ENCODE results near the gene PTPRZ1. TPM values are rescaled to one million over a fixed set of nuclear protein-coding genes. Genes with fewer than 3 reads are reported as not detected.

The PTPRZ1 gene
- total RNA-seq, 2 donors from 2014 or later, result 18.0 to 57.4 TPM

DNA sequence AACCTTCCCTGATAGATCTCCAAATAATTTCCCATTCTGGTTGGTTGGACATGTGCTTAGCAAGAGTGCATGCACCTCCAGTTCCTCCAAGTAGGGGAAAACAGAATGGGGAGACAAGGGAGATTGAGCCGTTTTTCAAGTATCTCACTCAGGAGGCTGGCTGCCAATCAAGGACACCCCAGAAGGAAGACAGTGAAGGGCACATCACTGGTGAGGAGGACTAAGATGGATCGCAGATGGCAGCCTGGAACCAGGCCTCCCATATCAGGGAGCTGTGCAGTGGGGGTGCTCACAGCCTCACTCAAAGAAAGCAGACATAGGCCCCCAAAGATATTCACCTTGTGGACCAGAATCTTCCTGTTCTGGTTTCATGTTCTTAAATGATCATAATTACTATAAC is 31.2 kb downstream of the PTPRZ1 start:
- Histone ChIP-seq H3K9ac (ENCODE audit: extremely low read depth, low read length, poor library complexity, severe bottlenecking) (no peak overlapping the region), H3K36me3 (ENCODE audit: control insufficient read depth, insufficient read depth, low read length) (no peaks in the 10 kb centered on the region), H3K4me3 (ENCODE audit: low read length) (no peak overlapping the region), H3K27me3 (ENCODE audit: control insufficient read depth, insufficient read depth, low read length, poor library complexity, severe bottlenecking) (no peaks in the 10 kb centered on the region), H3K9me3 (ENCODE audit: control insufficient read depth, low read length) (no peaks in the 10 kb centered on the region), H3K4me1 (ENCODE audit: control insufficient read depth, insufficient read depth, low read length) (no peaks in the 10 kb centered on the region), H3K27ac (ENCODE audit: low read depth, low read length) (no peak overlapping the region)
- Mint-ChIP-seq H3K27ac (no peak overlapping the region), H3K36me3 (ENCODE audit: low read depth) (no peaks in the 10 kb centered on the region), H3K4me3 (no peak overlapping the region), H3K4me1 (no peaks in the 10 kb centered on the region), H3K9me3 (no peaks in the 10 kb centered on the region), H3K27me3 (ENCODE audit: insufficient read depth) (no peaks in the 10 kb centered on the region)
- DNase-seq, result no peak
- WGBS, 2 experiments (ENCODE audit: insufficient coverage in 1 of 2, insufficient read length in 1 of 2), result 88 to 100% methylated on average over 1 to 2 of the region's 2 CpGs
- TF ChIP-seq, protein P1, sequence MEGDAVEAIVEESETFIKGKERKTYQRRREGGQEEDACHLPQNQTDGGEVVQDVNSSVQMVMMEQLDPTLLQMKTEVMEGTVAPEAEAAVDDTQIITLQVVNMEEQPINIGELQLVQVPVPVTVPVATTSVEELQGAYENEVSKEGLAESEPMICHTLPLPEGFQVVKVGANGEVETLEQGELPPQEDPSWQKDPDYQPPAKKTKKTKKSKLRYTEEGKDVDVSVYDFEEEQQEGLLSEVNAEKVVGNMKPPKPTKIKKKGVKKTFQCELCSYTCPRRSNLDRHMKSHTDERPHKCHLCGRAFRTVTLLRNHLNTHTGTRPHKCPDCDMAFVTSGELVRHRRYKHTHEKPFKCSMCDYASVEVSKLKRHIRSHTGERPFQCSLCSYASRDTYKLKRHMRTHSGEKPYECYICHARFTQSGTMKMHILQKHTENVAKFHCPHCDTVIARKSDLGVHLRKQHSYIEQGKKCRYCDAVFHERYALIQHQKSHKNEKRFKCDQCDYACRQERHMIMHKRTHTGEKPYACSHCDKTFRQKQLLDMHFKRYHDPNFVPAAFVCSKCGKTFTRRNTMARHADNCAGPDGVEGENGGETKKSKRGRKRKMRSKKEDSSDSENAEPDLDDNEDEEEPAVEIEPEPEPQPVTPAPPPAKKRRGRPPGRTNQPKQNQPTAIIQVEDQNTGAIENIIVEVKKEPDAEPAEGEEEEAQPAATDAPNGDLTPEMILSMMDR (conservative IDR thresholded peaks at IDR 0.05), result no peak

DNA sequence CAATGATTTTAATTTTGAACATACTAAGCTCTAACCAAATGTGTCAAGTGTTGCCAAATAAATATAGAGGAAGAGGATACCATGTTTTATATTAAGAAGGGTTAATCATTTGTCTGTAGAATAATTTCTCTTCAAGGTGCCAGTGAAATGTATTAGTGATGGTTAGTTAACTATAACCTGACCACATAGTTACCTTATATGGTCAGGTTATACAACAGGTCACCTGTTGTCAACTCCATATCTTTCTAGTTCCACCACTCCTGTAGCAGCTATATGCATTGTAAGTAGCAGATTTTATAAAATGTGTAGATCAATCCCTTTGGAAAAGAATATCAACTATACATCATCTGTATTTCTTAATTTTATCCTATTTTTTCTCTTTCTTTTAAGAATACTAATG is 35.1 kb downstream of the PTPRZ1 start:
- no peaks in the 10 kb centered on the region for H3K9me3 ChIP-seq (ENCODE audit: control insufficient read depth, low read length)

DNA sequence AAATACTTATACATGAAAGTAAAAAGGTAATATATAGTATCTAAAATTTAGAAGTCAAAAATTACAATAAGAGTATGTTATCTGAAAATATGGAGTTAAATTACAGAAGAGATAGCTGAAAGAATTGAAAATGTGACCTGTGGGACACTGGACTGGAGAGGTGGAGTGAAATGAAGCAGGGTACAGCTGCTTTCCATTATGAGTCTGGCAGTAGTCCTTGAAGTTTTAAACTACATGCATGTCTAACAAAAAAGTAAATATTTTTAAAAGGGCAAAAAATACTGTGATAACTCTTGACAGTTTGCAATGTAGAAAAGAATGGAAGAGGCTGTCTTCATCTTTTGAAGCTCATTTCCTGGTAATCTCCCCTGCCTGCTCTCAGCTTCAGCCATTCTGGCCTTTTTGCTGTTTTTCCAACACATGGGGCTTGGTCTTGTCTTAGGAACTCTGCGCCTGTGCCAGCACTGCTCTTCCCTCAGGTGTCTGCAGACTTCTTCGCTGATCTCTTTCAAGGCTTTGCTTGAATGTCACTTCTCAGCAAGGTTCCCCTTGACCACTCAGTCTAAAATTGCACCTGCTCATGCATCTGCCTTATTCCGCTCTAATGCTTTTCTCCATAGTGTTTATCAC is 36.9 kb downstream of the PTPRZ1 start:
- Mint-ChIP-seq H3K4me1 (peaks cover 2% of the 10 kb centered on the region), H3K27ac (no peak overlapping the region), H3K4me3 (no peak overlapping the region), H3K9me3 (no peaks in the 10 kb centered on the region), H3K36me3 (ENCODE audit: low read depth) (no peaks in the 10 kb centered on the region), H3K27me3 (ENCODE audit: insufficient read depth) (no peaks in the 10 kb centered on the region)
- Histone ChIP-seq H3K36me3 (ENCODE audit: control insufficient read depth, insufficient read depth, low read length) (no peaks in the 10 kb centered on the region), H3K9me3 (ENCODE audit: control insufficient read depth, low read length) (no peaks in the 10 kb centered on the region), H3K27ac (ENCODE audit: low read depth, low read length) (no peak overlapping the region), H3K4me3 (ENCODE audit: low read length) (no peak overlapping the region), H3K27me3 (ENCODE audit: control insufficient read depth, insufficient read depth, low read length, poor library complexity, severe bottlenecking) (no peaks in the 10 kb centered on the region), H3K4me1 (ENCODE audit: control insufficient read depth, insufficient read depth, low read length) (no peaks in the 10 kb centered on the region), H3K9ac (ENCODE audit: extremely low read depth, low read length, poor library complexity, severe bottlenecking) (no peak overlapping the region)
- 90 to 93% methylated on average over 2 to 3 of the region's 3 CpGs for WGBS, 2 experiments (ENCODE audit: insufficient coverage in 1 of 2, insufficient read length in 1 of 2)
- TF ChIP-seq, protein P1 (conservative IDR thresholded peaks at IDR 0.05), result no peak
- no peak for DNase-seq

More for the DNA sequence above, 35.1 kb downstream of the PTPRZ1 start:
- TF ChIP-seq, protein P1 (conservative IDR thresholded peaks at IDR 0.05), result no peak
- H3K9ac ChIP-seq (ENCODE audit: extremely low read depth, low read length, poor library complexity, severe bottlenecking), result no peak overlapping the region
- no peaks in the 10 kb centered on the region for H3K27me3 ChIP-seq (ENCODE audit: control insufficient read depth, insufficient read depth, low read length, poor library complexity, severe bottlenecking)
- H3K27ac ChIP-seq (ENCODE audit: low read depth, low read length), result no peak overlapping the region
- no peak overlapping the region for H3K4me3 ChIP-seq (ENCODE audit: low read length)
- H3K27me3 Mint-ChIP-seq (ENCODE audit: insufficient read depth), result no peaks in the 10 kb centered on the region
- H3K36me3 ChIP-seq (ENCODE audit: control insufficient read depth, insufficient read depth, low read length), result no peaks in the 10 kb centered on the region
- no peak overlapping the region for H3K4me3 Mint-ChIP-seq
- no peak for DNase-seq
- no peak overlapping the region for H3K27ac Mint-ChIP-seq
- H3K4me1 ChIP-seq (ENCODE audit: control insufficient read depth, insufficient read depth, low read length), result no peaks in the 10 kb centered on the region
- no peaks in the 10 kb centered on the region for H3K9me3 Mint-ChIP-seq
- H3K36me3 Mint-ChIP-seq (ENCODE audit: low read depth), result no peaks in the 10 kb centered on the region
- peaks cover 2% of the 10 kb centered on the region for H3K4me1 Mint-ChIP-seq
